HepG2 (cell line): ENCODE measurements around the gene ACAN. TPM values are rescaled to one million over a fixed set of nuclear protein-coding genes. Genes with fewer than 3 reads are reported as not detected.

Experiments used
- ATAC-seq: fragments of 200-7000 bp; cut with Tn5 transposase; 3 replicates; pipeline ENCODE4 v1.9.1; 2020; ENCODE audit warnings: mild to moderate bottlenecking, moderate library complexity
- BruUV-seq: library from RNA; stranded (reverse); fragments of 400-500 nt; replicated peaks from 2 replicates; lab custom pipeline; 2021; lab: Mats Ljungman, UMichigan
- CTCF ChIA-PET: fragments of 300-600 bp; formaldehyde crosslinking; extraction: SDS; loops from one replicate; lab custom pipeline; 2021; ENCODE audit warnings: low total read pairs, inconsistent platforms, low intra/inter-chr PET ratio; lab: Yijun Ruan, JAX
- POLR2A ChIA-PET: fragments of 350-600 bp; sonication (Branson Sonifier 250); formaldehyde crosslinking; loops from one replicate; lab custom pipeline; 2020; ENCODE audit warnings: antibody characterized with exemption, inconsistent platforms; lab: Yijun Ruan, JAX
- DNase-seq: peaks from one replicate; pipeline ENCODE4 v3.0.0-alpha.2; 2015; ENCODE audit warnings: low spot score
- FAIRE-seq: peaks from 3 replicates; lab custom pipeline; 2011; peaks lifted over from hg19 to GRCh38; lab: Jason Lieb, UNC
- H2AFZ ChIP-seq: one replicate; pipeline ENCODE4 v1.6.1; 2011; ENCODE audit warnings: low read length, inconsistent platforms
- H3K27ac ChIP-seq: fragments of 300-600 bp; 3 replicates; pipeline ENCODE4 v1.8.0; 2011; ENCODE audit warnings: mixed run types, mild to moderate bottlenecking, mixed read lengths, low read length, inconsistent platforms; ENCODE audit not compliant: insufficient read depth; ENCODE audit errors: extremely low read length
- H3K27me3 ChIP-seq, 2 experiments: fragments of 200-600 bp in 1 of 2; 2 replicates in 1 of 2; 3 replicates in 1 of 2; pipeline versions ENCODE4 v1.6.0 to v1.8.0; 2011; ENCODE audit warnings: low read length in 2 of 2, mild to moderate bottlenecking in 2 of 2, moderate library complexity in 2 of 2, inconsistent platforms in 1 of 2; ENCODE audit not compliant: insufficient read depth in 2 of 2, control insufficient read depth in 1 of 2
- H3K36me3 ChIP-seq, 2 experiments: fragments of 200-600 bp in 1 of 2; replicated peaks in 1 of 2; 2 replicates in 1 of 2; 3 replicates in 1 of 2; pipeline versions ENCODE4 v1.5.1 to v1.8.0; 2011; ENCODE audit warnings: low read length in 2 of 2, inconsistent platforms in 1 of 2; ENCODE audit not compliant: insufficient read depth in 2 of 2, control insufficient read depth in 1 of 2
- H3K4me1 ChIP-seq: 2 replicates; pipeline ENCODE4 v1.5.1; 2012; ENCODE audit warnings: low read length, inconsistent platforms; ENCODE audit not compliant: insufficient read depth
- H3K4me2 ChIP-seq: 2 replicates; pipeline ENCODE4 v1.6.0; 2011; ENCODE audit warnings: low read depth, low read length, inconsistent platforms
- H3K4me3 ChIP-seq, 3 experiments: fragments of 200-600 bp in 1 of 3; sonication (generic), shearing (Covaris generic) in 1 of 3; replicated peaks in 1 of 3; 2 replicates each; pipeline ENCODE4 v1.5.1; 2011 to 2016; ENCODE audit warnings: low read length in 3 of 3, inconsistent platforms in 2 of 3, low read depth in 2 of 3, mild to moderate bottlenecking in 2 of 3, control low read depth in 1 of 3, mixed read lengths in 1 of 3; ENCODE audit not compliant: insufficient read depth in 1 of 3
- H3K79me2 ChIP-seq: one replicate; pipeline ENCODE4 v1.6.1; 2011; ENCODE audit warnings: low read length, inconsistent platforms; ENCODE audit not compliant: insufficient read depth
- H3K9ac ChIP-seq: 2 replicates; pipeline ENCODE4 v1.6.0; 2011; ENCODE audit warnings: mild to moderate bottlenecking, low read depth, low read length, inconsistent platforms; ENCODE audit not compliant: insufficient read depth
- H3K9me3 ChIP-seq: 2 replicates; pipeline ENCODE4 v1.5.1; 2012; ENCODE audit warnings: mild to moderate bottlenecking, low read length
- H4K20me1 ChIP-seq: 2 replicates; pipeline ENCODE4 v1.6.0; 2011; ENCODE audit warnings: inconsistent platforms, mild to moderate bottlenecking, low read length, moderate library complexity; ENCODE audit not compliant: insufficient read depth
- ETV6 ChIP-seq: sonication (generic); formaldehyde crosslinking; conservative IDR thresholded peaks from 2 replicates; pipeline ENCODE4 v1.4.0; 2020; ENCODE audit warnings: missing genetic modification reagents
- IKZF5 ChIP-seq: IDR thresholded peaks from 2 replicates; pipeline ENCODE4 v1.6.1; 2018; ENCODE audit warnings: missing genetic modification reagents, mild to moderate bottlenecking, missing compliant biosample characterization
- KDM6A ChIP-seq: IDR thresholded peaks from 2 replicates; pipeline ENCODE4 v1.6.1; 2016; ENCODE audit warnings: low read depth
- POGK ChIP-seq: sonication (generic); formaldehyde crosslinking; conservative IDR thresholded peaks from 2 replicates; pipeline ENCODE4 v1.8.0; 2022; ENCODE audit warnings: mild to moderate bottlenecking, moderate library complexity, missing genetic modification reagents
- RAD21 ChIP-seq: fragments of 450-650 bp; formaldehyde crosslinking; IDR thresholded peaks from 2 replicates; pipeline ENCODE4 v1.5.0; 2020; ENCODE audit warnings: mild to moderate bottlenecking
- ZGPAT ChIP-seq: IDR thresholded peaks from 2 replicates; pipeline ENCODE4 v1.6.1; 2016; ENCODE audit warnings: mild to moderate bottlenecking
- ZNF18 ChIP-seq: sonication (generic); formaldehyde crosslinking; IDR thresholded peaks from 2 replicates; pipeline ENCODE4 v1.8.0; 2022; ENCODE audit warnings: mild to moderate bottlenecking, missing genetic modification reagents; ENCODE audit not compliant: insufficient replicate concordance
- ZNF274 ChIP-seq: sonication (generic); formaldehyde crosslinking; IDR thresholded peaks from 2 replicates; pipeline ENCODE4 v1.5.1; 2020; ENCODE audit warnings: mild to moderate bottlenecking, missing genetic modification reagents
- ZNF296 ChIP-seq: sonication (generic); formaldehyde crosslinking; conservative IDR thresholded peaks from 2 replicates; pipeline ENCODE4 v1.5.0; 2020; ENCODE audit warnings: mild to moderate bottlenecking, missing genetic modification reagents
- ZNF337 ChIP-seq: sonication (generic); formaldehyde crosslinking; IDR thresholded peaks from 2 replicates; pipeline ENCODE4 v1.5.1; 2020; ENCODE audit warnings: missing genetic modification reagents, low read depth, mild to moderate bottlenecking, borderline replicate concordance
- ZNF354B ChIP-seq: sonication (generic); formaldehyde crosslinking; IDR thresholded peaks from 2 replicates; pipeline ENCODE4 v1.8.0; 2022; ENCODE audit warnings: mild to moderate bottlenecking, missing genetic modification reagents
- ZNF616 ChIP-seq: sonication (generic); formaldehyde crosslinking; IDR thresholded peaks from 2 replicates; pipeline ENCODE4 v1.5.0; 2020; ENCODE audit warnings: low read depth, mild to moderate bottlenecking, missing genetic modification reagents
- ZNF7 ChIP-seq: IDR thresholded peaks from 2 replicates; pipeline ENCODE4 v1.6.1; 2016; ENCODE audit warnings: missing biosample characterization, missing genetic modification reagents
- ZNF83 ChIP-seq: sonication (generic); formaldehyde crosslinking; IDR thresholded peaks from 2 replicates; pipeline ENCODE4 v1.4.0; 2020; ENCODE audit warnings: missing genetic modification reagents, mild to moderate bottlenecking, borderline replicate concordance
- WGBS: methylation state at CpG from one replicate; pipeline ENCODE4 v1.1.6; 2017; ENCODE audit warnings: low lambda C conversion rate; 5-methylcytosine and 5-hydroxymethylcytosine counted together
- in situ Hi-C: cut with HindIII; loops from 2 replicates; pipeline ENCODE4 v1.10.0; 2017; ENCODE audit warnings: low pct_unique_long_range_greater_than_20kb; ENCODE audit not compliant: extremely low pct_ligation_motif_present
- intact Hi-C: fragments of 100-400 bp; cut with micrococcal nuclease; formaldehyde crosslinking; loops from one replicate; pipeline ENCODE4 v1.10.0; 2022; ENCODE audit not compliant: unreplicated experiment
- polyA plus RNA-seq, 8 experiments: library from polyadenylated mRNA; depleted of rRNA in 3 of 8; stranded (reverse) in 7 of 8; unstranded in 1 of 8; fragments of >200 nt; fragmentation: Illumina TruSeq in 4 of 8; extraction: Trizol in 4 of 8; gene quantifications; 2 replicates each; pipeline versions ENCODE4 v1.2.1 to v1.2.3, GENCODE V29; 2011 to 2016; ENCODE audit warnings: low read depth in 4 of 8, missing spikeins in 1 of 8, mixed read lengths in 1 of 8; ENCODE audit not compliant: insufficient read depth in 1 of 8
- total RNA-seq, 5 experiments: library from RNA; depleted of rRNA; stranded (reverse); fragments of >200 nt; fragmentation: Illumina TruSeq; extraction: Trizol; gene quantifications; 2 replicates each; pipeline ENCODE4 v1.2.3, GENCODE V29; 2016; ENCODE audit warnings: low read depth in 1 of 5

The ACAN gene
- total and polyA plus RNA-seq, 2 of the 13 experiments (the other 11 are each of a cell fraction or from before 2014, with no cell fraction given) = not detected

- ChIA-PET POLR2A (no interaction called here), CTCF (no interaction called here)
- Histone ChIP-seq H3K4me1 (no peaks in the 10 kb centered on the region), H4K20me1 (no peaks in the 10 kb centered on the region), H3K27me3 (peaks cover 5 to 36% of the 10 kb centered on the region in 2 experiments; a peak in 3 of 5 replicates), H3K9ac (no peak overlapping the region), H3K4me2 (no peak overlapping the region), H3K79me2 (no peaks in the 10 kb centered on the region), H3K36me3 (no peaks in the 10 kb centered on the region), H2AFZ (no peak overlapping the region), H3K4me3 (no peak overlapping the region), H3K9me3 (no peaks in the 10 kb centered on the region), H3K27ac (no peak overlapping the region)
- DNase-seq = no peak
- no TSS peak for BruUV-seq
- ATAC-seq = no peak
- TF ChIP-seq ZNF296 (no peak), ZNF616 (CRISPR knock-in tag) (no peak), ZNF83 (CRISPR knock-in tag) (no peak), ZGPAT (CRISPR knock-in tag) (no peak)
- no peak for FAIRE-seq
- intact Hi-C loops = no loop called here
- in situ Hi-C loops = no loop called here
- WGBS = 30% methylated on average over 7 of the region's 7 CpGs
These were observed 56.3 kb downstream of the ACAN start for GRCh38 chr15:88859550-88859949.

- 7% methylated on average over 5 of the region's 7 CpGs for WGBS
- H3K36me3 ChIP-seq = no peaks in the 10 kb centered on the region
- H4K20me1 ChIP-seq = no peaks in the 10 kb centered on the region
- no peak for DNase-seq
- intact Hi-C loops = no loop called here
- BruUV-seq = no TSS peak
- no peaks in the 10 kb centered on the region for H3K79me2 ChIP-seq
- H3K4me2 ChIP-seq = no peak overlapping the region
- no peak for ATAC-seq
- no peak overlapping the region for H2AFZ ChIP-seq
- H3K9ac ChIP-seq = no peak overlapping the region
- in situ Hi-C loops = no loop called here
- H3K4me3 ChIP-seq = no peak overlapping the region
- no peak overlapping the region for H3K27ac ChIP-seq
- H3K9me3 ChIP-seq = no peaks in the 10 kb centered on the region
- CTCF ChIA-PET = no interaction called here
- no peaks in the 10 kb centered on the region for H3K4me1 ChIP-seq
- POLR2A ChIA-PET = no interaction called here
- FAIRE-seq = no peak
- H3K27me3 ChIP-seq = peaks cover 5 to 33% of the 10 kb centered on the region in 2 experiments; a peak in 3 of 5 replicates
- TF ChIP-seq ZNF337 (CRISPR knock-in tag) = no peak
- TF ChIP-seq KDM6A (CRISPR knock-in tag) = no peak
- no peak for TF ChIP-seq IKZF5 (CRISPR knock-in tag)
- TF ChIP-seq ZNF274 (CRISPR knock-in tag) = no peak
- TF ChIP-seq ZNF7 (CRISPR knock-in tag) = no peak
- no peak for TF ChIP-seq RAD21 (CRISPR knock-in tag)
- no peak for TF ChIP-seq ETV6 (CRISPR knock-in tag)
- TF ChIP-seq POGK (CRISPR knock-in tag) = no peak
- no peak for TF ChIP-seq ZNF354B
- no peak for TF ChIP-seq ZNF18 (CRISPR knock-in tag)
These were observed 57.0 kb downstream of the ACAN start for GRCh38 chr15:88860212-88860611.
